ENCODE results near the gene FKRP.

The FKRP gene

GRCh38 chr19:46736531-46737297 is 9.1 kb upstream of the FKRP start:
- Mint-ChIP-seq H3K36me3 (peaks cover 83% of the 10 kb centered on the region), H3K4me3 (no peak overlapping the region), H3K27ac (peak overlapping the region; percentile 35), H3K4me1 (peaks cover 29% of the 10 kb centered on the region), H3K9me3 (no peaks in the 10 kb centered on the region)
- DNase-seq (ENCODE audit: low spot score in 2 of 2) (no peak), ATAC-seq (no peak)

- peaks cover 83% of the 10 kb centered on the region for H3K36me3 Mint-ChIP-seq
- no peak overlapping the region for H3K4me3 Mint-ChIP-seq
- peak overlapping the region; percentile 35 for H3K27ac Mint-ChIP-seq
- peaks cover 29% of the 10 kb centered on the region for H3K4me1 Mint-ChIP-seq
- no peaks in the 10 kb centered on the region for H3K9me3 Mint-ChIP-seq
- ATAC-seq: no peak
- DNase-seq (ENCODE audit: low spot score in 2 of 2): no peak
Observed at GRCh38 chr19:46737298-46737654, 8.6 kb upstream of the FKRP start.

GRCh38 chr19:46737761-46738171 is 8.1 kb upstream of the FKRP start:
- peaks cover 83% of the 10 kb centered on the region for H3K36me3 Mint-ChIP-seq
- peak overlapping the region; percentile 35 for H3K27ac Mint-ChIP-seq
- no peak overlapping the region for H3K4me3 Mint-ChIP-seq
- DNase-seq (ENCODE audit: low spot score in 2 of 2) (no peak), ATAC-seq (no peak)
- H3K9me3 Mint-ChIP-seq: no peaks in the 10 kb centered on the region
- H3K4me1 Mint-ChIP-seq: peaks cover 33% of the 10 kb centered on the region

DNA sequence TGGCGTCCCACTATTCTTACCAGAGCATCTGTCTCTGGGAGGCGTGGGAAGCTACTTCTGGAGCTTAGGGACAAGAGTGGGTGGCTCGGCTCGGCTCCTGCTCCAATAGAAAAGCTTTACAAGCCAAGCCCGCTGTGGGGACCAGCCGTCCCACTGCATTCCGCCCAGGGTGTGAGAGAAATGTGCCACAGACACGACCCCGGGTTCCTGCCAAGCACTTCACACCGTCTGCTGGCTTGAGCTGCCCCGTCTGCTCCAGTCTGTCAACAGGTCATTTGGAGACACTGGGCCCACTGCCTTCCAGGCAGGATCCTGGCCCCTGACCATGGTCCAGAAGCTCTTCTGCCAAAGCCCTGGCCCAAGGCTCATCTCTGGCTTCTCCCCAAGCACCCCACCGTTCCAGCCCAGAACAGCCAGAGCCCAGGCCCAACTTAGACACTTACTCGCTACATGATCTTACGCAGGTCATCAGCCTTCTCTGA is 6.5 kb upstream of the FKRP start:
- H3K4me3 Mint-ChIP-seq: no peak overlapping the region
- H3K36me3 Mint-ChIP-seq: peaks cover 78% of the 10 kb centered on the region
- H3K27ac Mint-ChIP-seq: peak overlapping the region; percentile 79
- ATAC-seq: no peak
- no peaks in the 10 kb centered on the region for H3K9me3 Mint-ChIP-seq
- DNase-seq (ENCODE audit: low spot score in 2 of 2): no peak
- peaks cover 49% of the 10 kb centered on the region for H3K4me1 Mint-ChIP-seq

- H3K27ac Mint-ChIP-seq: peak overlapping the region; percentile 76
- H3K36me3 Mint-ChIP-seq: peaks cover 71% of the 10 kb centered on the region
- peaks cover 61% of the 10 kb centered on the region for H3K4me1 Mint-ChIP-seq
Observed at GRCh38 chr19:46741447-46741846, 4.4 kb upstream of the FKRP start.

GRCh38 chr19:46742926-46743480 is 2.9 kb upstream of the FKRP start:
- peaks cover 74% of the 10 kb centered on the region for H3K4me1 Mint-ChIP-seq
- DNase-seq (ENCODE audit: low spot score in 2 of 2) (no peak), ATAC-seq (no peak)
- H3K4me3 Mint-ChIP-seq: no peak overlapping the region
- no peak overlapping the region for H3K27ac Mint-ChIP-seq
- H3K9me3 Mint-ChIP-seq: no peaks in the 10 kb centered on the region
- peaks cover 71% of the 10 kb centered on the region for H3K36me3 Mint-ChIP-seq

More at GRCh38 chr19:46741447-46741846, 4.4 kb upstream of the FKRP start:
- ATAC-seq: no peak
- no peak for DNase-seq (ENCODE audit: low spot score in 2 of 2)
- H3K9me3 Mint-ChIP-seq: no peaks in the 10 kb centered on the region
- H3K4me3 Mint-ChIP-seq: no peak overlapping the region

DNA sequence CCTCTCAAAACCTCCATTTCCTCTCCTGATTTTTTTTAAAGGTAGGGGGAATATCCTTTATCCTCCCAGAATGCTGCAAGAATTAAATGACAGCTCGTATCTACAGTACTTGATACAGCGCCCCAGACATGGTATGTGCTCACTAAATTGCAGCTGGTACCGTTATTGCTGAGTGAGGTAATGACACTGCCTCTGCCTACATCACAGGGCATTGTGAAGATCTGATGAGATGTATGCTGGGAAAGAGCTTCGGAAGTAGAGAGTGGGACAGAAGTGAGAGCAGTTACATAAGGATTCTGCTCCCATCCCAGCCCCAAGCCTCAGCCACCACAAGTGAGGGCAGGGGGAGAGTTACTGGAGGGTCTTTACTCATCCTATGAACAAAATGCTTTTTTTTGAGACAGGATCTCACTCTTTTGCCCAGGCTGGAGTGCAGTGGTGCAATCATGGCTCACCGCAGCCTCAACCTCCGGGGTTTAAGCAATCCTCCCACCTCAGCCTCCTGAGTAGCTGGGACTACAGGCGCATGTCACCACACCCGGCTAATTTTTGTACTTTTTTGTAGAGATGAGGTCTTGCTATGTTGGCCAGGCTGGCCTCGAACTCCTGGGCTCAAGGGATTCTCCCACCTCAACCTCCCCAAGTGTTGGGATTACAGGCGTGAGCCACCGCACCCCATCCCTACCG is 1.7 kb upstream of the FKRP start:
- ATAC-seq: no peak
- Mint-ChIP-seq H3K27ac (peak overlapping the region; percentile 95), H3K4me1 (peaks cover 83% of the 10 kb centered on the region), H3K36me3 (peaks cover 73% of the 10 kb centered on the region), H3K9me3 (no peaks in the 10 kb centered on the region), H3K4me3 (peak overlapping the region; percentile 93)
- DNase-seq (ENCODE audit: low spot score in 2 of 2): no peak

DNA sequence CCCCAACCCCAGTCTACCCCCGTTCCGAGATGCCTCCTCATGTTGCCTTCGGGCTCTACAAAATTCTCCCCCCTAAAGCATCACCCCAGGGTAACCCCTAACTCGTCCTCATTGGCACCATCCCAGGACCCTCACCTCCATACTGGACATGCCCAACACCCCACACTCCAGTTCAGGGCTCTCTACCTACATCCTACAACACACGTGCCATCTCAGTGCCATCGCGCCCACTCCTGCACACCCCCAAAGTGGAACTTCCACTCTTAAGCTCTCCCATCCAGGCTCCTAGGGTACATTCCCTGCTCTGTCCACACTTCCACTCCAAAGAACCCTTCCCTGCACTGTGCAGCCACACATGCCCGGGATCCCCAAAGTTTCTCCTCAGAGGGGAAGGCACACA is 827 bp upstream of the FKRP start:
- peak overlapping the region; percentile 95 for H3K27ac Mint-ChIP-seq
- ATAC-seq: no peak
- peak overlapping the region; percentile 93 for H3K4me3 Mint-ChIP-seq
- no peaks in the 10 kb centered on the region for H3K9me3 Mint-ChIP-seq
- peaks cover 75% of the 10 kb centered on the region for H3K4me1 Mint-ChIP-seq
- DNase-seq (ENCODE audit: low spot score in 2 of 2): no peak
- H3K36me3 Mint-ChIP-seq: peaks cover 66% of the 10 kb centered on the region

DNA sequence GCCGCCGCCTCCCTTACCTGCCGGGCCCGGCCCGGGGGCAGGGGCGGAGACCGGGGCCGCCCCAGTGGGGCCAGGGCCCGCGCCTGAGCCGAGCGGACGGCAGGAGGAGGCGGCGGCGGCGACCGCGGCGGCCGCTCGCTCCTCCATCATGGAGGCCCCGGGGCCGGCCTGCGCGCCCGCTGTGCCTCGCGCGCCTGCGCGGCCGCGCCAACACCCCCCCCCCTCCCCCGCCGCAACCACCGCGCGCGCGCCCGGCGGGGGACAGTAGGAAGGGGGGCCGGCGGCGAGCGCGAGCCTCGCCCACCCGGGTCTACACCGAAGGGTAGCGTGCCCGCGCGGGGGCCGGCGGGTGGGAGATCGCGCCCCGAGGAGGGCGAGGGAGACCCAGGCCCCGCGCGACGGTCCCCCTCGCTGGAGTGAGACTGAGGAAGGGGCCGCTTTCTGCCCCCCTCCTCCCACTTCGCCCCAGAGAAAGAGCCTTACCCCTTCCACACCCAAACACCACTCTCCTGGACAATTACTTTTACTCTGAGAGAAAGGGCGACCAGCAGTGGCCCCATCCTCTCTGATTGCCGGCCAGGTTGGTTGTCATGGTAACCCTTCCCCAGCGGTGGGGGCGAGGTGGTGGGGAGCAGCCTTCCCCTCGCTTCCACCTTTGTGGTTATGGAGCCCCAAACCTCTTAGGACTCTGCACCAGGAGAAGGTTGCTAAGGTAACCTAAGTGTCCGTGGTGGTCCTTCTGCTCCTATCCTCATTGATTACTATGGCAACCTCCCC is 612 bp downstream of the FKRP start, which contains the start of gene STRN4:
TSS of gene STRN4 (minus strand) at position 170 of the 777 bp plus-strand sequence. CDS start at position 150, 20 bp downstream.
- Mint-ChIP-seq H3K4me1 (peaks cover 62% of the 10 kb centered on the region), H3K9me3 (no peaks in the 10 kb centered on the region), H3K36me3 (peaks cover 71% of the 10 kb centered on the region), H3K4me3 (peak within 1 kb of the TSS; percentile 93), H3K27ac (peak within 1 kb of the TSS; percentile 95)
- DNase-seq (ENCODE audit: low spot score in 2 of 2) (peak; percentile 41 to 70), ATAC-seq (peak; percentile 80)

DNA sequence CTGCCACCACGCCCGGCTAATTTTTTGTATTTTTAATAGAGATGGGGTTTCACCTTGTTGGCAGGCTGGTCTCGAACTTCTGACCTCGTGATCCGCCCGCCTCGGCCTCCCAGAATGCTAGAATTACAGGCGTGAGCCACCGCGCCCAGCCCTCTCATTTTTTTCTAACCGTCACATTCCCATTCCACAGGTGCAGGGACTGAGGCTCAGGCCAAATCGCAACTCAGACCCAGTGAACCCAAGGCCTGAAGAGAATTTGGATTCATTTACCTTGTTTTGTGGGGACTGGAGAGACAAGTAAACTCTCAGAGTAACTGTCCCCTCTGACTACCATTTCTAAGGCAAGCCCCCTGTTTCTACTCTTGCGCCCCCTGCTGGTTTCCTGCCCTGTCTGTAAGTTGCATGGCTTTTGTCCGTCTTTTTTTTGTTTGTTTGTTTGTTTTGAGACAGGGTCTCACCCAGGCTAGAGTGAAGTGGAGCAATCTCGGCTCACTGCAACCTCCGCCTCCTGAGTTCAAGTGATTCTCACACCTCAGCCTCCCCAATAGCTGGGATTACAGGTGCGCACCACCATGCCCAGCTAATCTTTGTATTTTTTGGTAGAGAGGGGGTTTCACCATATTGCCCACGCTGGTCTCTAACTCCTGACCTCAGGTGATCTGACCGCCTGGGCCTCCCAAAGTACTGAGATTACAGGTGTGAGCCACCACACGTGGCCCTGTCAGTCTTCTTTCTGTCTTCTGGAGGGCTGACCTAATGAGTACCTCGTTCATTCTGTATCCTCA is 2.7 kb downstream of the FKRP start:
- ATAC-seq (peak; percentile 39), DNase-seq (ENCODE audit: low spot score in 2 of 2) (peak; percentile 72 to 90)
- Mint-ChIP-seq H3K4me3 (peak overlapping the region; percentile 93), H3K27ac (peak overlapping the region; percentile 90), H3K9me3 (no peaks in the 10 kb centered on the region), H3K4me1 (peaks cover 45% of the 10 kb centered on the region), H3K36me3 (peaks cover 57% of the 10 kb centered on the region)

DNA sequence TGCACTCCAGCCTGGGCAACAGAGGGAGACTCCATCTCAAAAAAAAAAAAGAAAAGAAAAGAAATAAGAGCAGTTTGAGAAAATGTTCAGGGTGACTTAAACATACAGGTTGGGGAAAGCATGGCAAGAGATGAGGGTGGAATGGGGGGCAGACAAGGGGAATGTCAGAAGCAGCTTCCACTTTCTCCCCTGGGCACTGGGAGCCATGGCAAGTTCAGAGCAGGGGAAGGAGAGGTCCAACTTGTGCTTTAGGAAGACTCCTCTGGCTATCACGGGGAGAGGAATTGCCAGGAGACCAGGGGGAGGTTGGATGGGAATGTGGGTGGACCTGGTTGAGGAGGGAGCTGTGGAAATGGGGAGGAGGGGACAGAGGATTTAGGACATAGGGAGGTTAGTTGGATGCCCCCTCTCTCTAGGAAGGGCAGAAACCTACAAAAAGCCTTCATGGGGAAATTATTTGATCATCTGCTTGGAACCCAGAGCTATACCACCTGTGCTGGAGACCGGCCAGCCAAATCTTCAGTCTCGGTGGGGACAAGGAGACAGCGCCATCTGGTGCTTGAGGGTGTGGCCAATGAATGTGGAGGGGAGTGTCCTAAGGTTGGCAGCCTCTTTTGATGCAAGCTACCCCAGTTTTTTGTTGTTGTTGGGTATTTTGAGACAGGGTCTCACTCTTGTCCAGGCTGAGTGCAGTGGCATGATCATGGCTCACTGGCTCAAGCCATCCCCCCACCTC is 7.7 kb downstream of the FKRP start:
- peak; percentile 79 for ATAC-seq
- no peak overlapping the region for H3K4me3 Mint-ChIP-seq
- H3K27ac Mint-ChIP-seq: peak overlapping the region; percentile 37
- peak; percentile 43 to 83 for DNase-seq (ENCODE audit: low spot score in 2 of 2)
- H3K4me1 Mint-ChIP-seq: peaks cover 26% of the 10 kb centered on the region
- H3K36me3 Mint-ChIP-seq: peaks cover 24% of the 10 kb centered on the region
- no peaks in the 10 kb centered on the region for H3K9me3 Mint-ChIP-seq

- ATAC-seq (no peak), DNase-seq (ENCODE audit: low spot score in 2 of 2) (no peak)
- Mint-ChIP-seq H3K36me3 (peaks cover 15% of the 10 kb centered on the region), H3K9me3 (no peaks in the 10 kb centered on the region), H3K4me1 (peaks cover 23% of the 10 kb centered on the region), H3K4me3 (no peak overlapping the region), H3K27ac (no peak overlapping the region)
Observed at GRCh38 chr19:46755077-46755852, 9.4 kb downstream of the FKRP start.

DNA sequence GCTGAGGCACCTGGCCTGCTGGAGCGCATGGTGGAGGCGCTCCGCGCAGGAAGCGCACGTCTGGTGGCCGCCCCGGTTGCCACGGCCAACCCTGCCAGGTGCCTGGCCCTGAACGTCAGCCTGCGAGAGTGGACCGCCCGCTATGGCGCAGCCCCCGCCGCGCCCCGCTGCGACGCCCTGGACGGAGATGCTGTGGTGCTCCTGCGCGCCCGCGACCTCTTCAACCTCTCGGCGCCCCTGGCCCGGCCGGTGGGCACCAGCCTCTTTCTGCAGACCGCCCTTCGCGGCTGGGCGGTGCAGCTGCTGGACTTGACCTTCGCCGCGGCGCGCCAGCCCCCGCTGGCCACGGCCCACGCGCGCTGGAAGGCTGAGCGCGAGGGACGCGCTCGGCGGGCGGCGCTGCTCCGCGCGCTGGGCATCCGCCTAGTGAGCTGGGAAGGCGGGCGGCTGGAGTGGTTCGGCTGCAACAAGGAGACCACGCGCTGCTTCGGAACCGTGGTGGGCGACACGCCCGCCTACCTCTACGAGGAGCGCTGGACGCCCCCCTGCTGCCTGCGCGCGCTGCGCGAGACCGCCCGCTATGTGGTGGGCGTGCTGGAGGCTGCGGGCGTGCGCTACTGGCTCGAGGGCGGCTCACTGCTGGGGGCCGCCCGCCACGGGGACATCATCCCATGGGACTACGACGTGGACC is 10.1 kb downstream of the FKRP start:
- DNase-seq (ENCODE audit: low spot score in 2 of 2): no peak
- Mint-ChIP-seq H3K9me3 (no peaks in the 10 kb centered on the region), H3K36me3 (peaks cover 8% of the 10 kb centered on the region), H3K4me1 (peaks cover 23% of the 10 kb centered on the region), H3K4me3 (no peak overlapping the region), H3K27ac (no peak overlapping the region)
- no peak for ATAC-seq

Data from stimulated activated effector memory CD8-positive, alpha-beta T cell treated with anti-CD3 and anti-CD28 coated beads, Interleukin-12 subunit alpha, Interleukin-12 subunit beta, amount 100 ng/mL, for 72 hours (primary cell).